NCI-H345 treated with DMSO at 0.1 percent for 48 hours (cell line): ENCODE results near the gene SORCS3.

Experiments
- DNase-seq: peaks from one replicate; lab custom pipeline; 2025; ENCODE audit not compliant: unreplicated experiment; lab: John Stamatoyannopoulos, UW

The SORCS3 gene

GRCh38 chr10:105161767-105162166 lies 520.7 kb downstream of the SORCS3 start:
- DNase-seq = no peak

GRCh38 chr10:105170521-105170920 lies 529.4 kb downstream of the SORCS3 start:
- no peak for DNase-seq

GRCh38 chr10:105171945-105172344 lies 530.9 kb downstream of the SORCS3 start:
- no peak for DNase-seq

- DNase-seq = no peak
Measured at GRCh38 chr10:105181626-105182025, 540.5 kb downstream of the SORCS3 start.

GRCh38 chr10:105183536-105183935 lies 542.4 kb downstream of the SORCS3 start:
- no peak for DNase-seq

- no peak for DNase-seq
Measured at GRCh38 chr10:105185161-105185560, 544.1 kb downstream of the SORCS3 start.

- no peak for DNase-seq
Measured at GRCh38 chr10:105187243-105187642, 546.2 kb downstream of the SORCS3 start.

DNA sequence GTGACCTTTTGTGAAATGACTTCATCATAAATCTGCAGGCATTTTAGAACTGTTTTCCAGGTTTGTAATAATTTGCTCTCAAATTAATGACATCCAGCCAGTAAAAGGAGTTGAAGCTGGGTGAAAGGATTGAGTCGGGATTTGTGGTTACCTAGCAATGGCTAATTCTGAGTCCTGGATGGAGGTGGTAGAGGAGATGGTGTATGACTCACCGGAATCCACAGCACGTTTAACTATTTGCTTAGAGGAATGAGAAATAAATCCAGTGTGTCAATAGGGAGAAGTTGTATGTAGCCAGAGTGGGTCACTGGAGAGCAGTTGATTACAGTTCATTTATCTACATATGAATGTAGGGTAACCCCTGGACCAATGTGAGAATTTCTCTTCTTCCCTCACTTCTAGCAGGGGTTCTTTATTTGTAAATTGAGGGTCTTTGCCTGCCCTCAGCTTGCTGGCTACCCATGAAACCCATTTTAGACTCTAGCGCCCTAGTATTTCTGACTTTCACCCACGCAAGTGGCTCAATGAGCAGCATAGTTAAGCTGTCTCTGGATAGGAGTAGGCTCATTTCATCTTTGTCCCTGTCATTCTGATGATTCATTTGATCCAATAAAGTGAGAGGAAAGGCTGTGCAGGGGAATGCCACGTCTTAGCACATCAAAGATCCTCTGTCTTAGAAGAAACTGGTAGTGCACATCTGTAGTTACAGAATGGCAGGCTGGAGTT lies 547.8 kb downstream of the SORCS3 start:
- DNase-seq = no peak

DNA sequence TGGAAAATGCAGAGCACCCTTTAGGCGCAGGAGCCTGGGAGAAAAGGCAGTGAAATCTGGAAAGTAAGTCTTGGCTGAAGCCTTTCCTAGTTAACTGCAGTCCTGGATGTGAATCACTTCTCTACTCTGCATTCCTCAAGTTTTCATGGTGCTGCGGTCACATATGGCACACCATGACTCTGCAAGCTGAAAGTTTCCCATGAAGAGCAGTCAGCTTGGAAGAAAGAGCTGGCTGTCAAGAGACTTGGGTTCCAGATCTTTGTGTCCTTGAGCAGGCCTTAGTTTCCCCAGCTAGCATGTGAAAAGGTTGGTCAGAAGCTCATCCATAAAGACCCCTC lies 548.3 kb downstream of the SORCS3 start:
- DNase-seq = no peak

GRCh38 chr10:105192146-105192545 lies 551.1 kb downstream of the SORCS3 start:
- DNase-seq = no peak

- DNase-seq = no peak
Measured at GRCh38 chr10:105192861-105193260, 551.8 kb downstream of the SORCS3 start.

- DNase-seq = no peak
Measured at GRCh38 chr10:105195831-105196230, 554.7 kb downstream of the SORCS3 start.

DNA sequence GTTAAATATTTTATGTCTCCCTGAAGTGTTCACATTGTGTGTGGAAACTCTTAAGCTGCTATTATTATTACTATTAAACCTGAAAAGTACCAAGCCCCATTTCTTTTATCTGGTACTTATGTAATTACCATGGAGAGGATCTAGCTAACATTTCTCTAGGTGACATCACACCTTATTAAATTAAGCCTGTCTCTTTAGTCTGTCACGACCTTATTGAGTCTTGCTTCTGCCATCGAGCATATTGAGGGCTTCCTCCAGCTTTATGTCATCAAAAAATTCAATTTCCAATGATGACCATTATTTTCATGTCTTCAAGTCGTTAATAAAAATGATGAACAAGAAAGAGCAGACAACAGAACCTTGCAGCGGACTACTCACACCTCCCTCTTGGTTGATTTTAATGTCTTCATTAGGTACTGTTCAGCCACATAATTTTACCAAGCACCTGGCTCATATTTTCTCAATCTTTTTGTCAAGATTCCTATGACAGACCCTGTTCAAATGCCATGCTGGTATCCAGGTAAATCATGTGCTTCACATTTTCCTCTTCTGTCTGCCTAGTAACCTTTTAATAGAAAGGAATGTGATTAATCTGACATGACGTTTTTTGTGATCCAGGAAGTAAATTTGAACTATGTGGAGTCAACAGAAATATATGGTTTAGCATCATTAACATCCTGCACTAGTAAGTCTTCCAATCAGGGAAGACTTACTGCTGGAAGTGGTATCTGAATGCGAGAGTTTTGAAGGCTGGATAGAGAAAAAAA lies 556.7 kb downstream of the SORCS3 start:
- DNase-seq = no peak

- no peak for DNase-seq
Measured at GRCh38 chr10:105206616-105207015, 565.5 kb downstream of the SORCS3 start.

- DNase-seq = no peak
Measured at GRCh38 chr10:105207476-105207995, 566.4 kb downstream of the SORCS3 start.

- DNase-seq = no peak
Measured at GRCh38 chr10:105210546-105210945, 569.5 kb downstream of the SORCS3 start.

- no peak for DNase-seq
Measured at GRCh38 chr10:105237685-105238084, 596.6 kb downstream of the SORCS3 start.

GRCh38 chr10:105239311-105240219 lies 598.5 kb downstream of the SORCS3 start:
- DNase-seq = peak; percentile 16

GRCh38 chr10:105241254-105241653 lies 600.2 kb downstream of the SORCS3 start:
- no peak for DNase-seq

- no peak for DNase-seq
Measured at GRCh38 chr10:105243381-105243780, 602.3 kb downstream of the SORCS3 start.

- no peak for DNase-seq
Measured at GRCh38 chr10:105243825-105244224, 602.7 kb downstream of the SORCS3 start.
